Mucosa of descending colon (tissue), 3 donors: Measurements from ENCODE around the gene CDCA8. TPM values are rescaled to one million over a fixed set of nuclear protein-coding genes. Genes with fewer than 3 reads are reported as not detected.
A peak's percentile ranks its signal among the peaks of the same experiment; 100 is the strongest.

Source experiments
- ATAC-seq: fragments of 200-7000 bp; cut with Tn5 transposase; one replicate; pipeline ENCODE4 v1.9.1; 2020; ENCODE audit warnings: mild to moderate bottlenecking, moderate library complexity
- DNase-seq, 3 donors: peaks; one replicate each; pipeline ENCODE4 v3.0.0-alpha.2; 2020
- H3K36me3 ChIP-seq: fragments of 200-600 bp; one replicate; pipeline ENCODE4 v1.8.0; 2021; ENCODE audit warnings: low read depth, mild to moderate bottlenecking
- H3K4me1 ChIP-seq: fragments of 200-600 bp; one replicate; pipeline ENCODE4 v1.8.0; 2021; ENCODE audit warnings: low read depth, mild to moderate bottlenecking
- H3K4me3 ChIP-seq: fragments of 200-600 bp; one replicate; pipeline ENCODE4 v1.8.0; 2021; ENCODE audit warnings: mild to moderate bottlenecking
- H3K9me3 ChIP-seq: fragments of 200-600 bp; one replicate; pipeline ENCODE4 v1.8.0; 2021; ENCODE audit warnings: mild to moderate bottlenecking
- intact Hi-C, 2 donors: fragments of 100-400 bp; cut with DNase I in 1 of 2; cut with micrococcal nuclease in 1 of 2; formaldehyde crosslinking; loops; one replicate each; pipeline versions ENCODE4 v1.11.0 to v1.11.1; 2022; cut with DNase I, micrococcal nuclease
- total RNA-seq, 3 donors: library from RNA; stranded (reverse); fragmentation: NEBNext Ultra II Directional in 2 of 3; extraction: Animal tissue kit (Norgen Biotek cat#: 25700) in 2 of 3; gene quantifications; one replicate each; pipeline versions ENCODE4 v1.2.1 to v1.2.4, GENCODE V29; 2021 to 2023
- TF ChIP-seq, protein P1 (sequence below): fragments of 200-600 bp; IDR thresholded peaks from one replicate; pipeline ENCODE4 v1.8.0; 2022; ENCODE audit warnings: antibody characterized with exemption, mild to moderate bottlenecking
- donor health status: DM: no; HTN: no; CAD: no; lungs with moderate emphysema.
- donor health status: DM: no; HTN: no; CAD: no.
- donor health status: DM: no; HTN: yes; CAD: no.

Gene CDCA8
- total RNA-seq, 3 donors from 2014 or later = 3.8 to 16.8 (median 10.1) TPM

DNA sequence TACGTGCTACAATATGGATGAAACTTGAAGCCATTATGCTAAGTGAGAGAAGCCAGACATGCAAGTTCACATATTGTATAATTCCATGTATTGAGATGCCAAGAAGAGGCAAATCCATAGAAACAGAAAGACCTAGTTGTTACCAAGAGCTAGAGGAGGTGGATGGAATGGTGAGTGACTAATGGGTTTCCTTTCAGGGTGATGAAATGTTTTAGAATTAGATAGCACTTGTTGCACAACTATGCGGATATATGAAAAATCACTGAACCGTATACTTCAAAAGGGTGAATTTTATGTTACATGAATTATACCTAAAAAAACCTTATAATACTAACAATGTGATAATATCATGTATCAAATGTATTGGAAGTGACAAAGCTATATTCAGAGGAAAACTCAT lies 54.5 kb downstream of the CDCA8 start:
- Histone ChIP-seq H3K9me3 (no peaks in the 10 kb centered on the region), H3K4me3 (no peak overlapping the region), H3K4me1 (no peaks in the 10 kb centered on the region), H3K36me3 (no peaks in the 10 kb centered on the region)
- DNase-seq (no peak), ATAC-seq (no peak)
- intact Hi-C loops = no loop called here
- TF ChIP-seq, protein P1, sequence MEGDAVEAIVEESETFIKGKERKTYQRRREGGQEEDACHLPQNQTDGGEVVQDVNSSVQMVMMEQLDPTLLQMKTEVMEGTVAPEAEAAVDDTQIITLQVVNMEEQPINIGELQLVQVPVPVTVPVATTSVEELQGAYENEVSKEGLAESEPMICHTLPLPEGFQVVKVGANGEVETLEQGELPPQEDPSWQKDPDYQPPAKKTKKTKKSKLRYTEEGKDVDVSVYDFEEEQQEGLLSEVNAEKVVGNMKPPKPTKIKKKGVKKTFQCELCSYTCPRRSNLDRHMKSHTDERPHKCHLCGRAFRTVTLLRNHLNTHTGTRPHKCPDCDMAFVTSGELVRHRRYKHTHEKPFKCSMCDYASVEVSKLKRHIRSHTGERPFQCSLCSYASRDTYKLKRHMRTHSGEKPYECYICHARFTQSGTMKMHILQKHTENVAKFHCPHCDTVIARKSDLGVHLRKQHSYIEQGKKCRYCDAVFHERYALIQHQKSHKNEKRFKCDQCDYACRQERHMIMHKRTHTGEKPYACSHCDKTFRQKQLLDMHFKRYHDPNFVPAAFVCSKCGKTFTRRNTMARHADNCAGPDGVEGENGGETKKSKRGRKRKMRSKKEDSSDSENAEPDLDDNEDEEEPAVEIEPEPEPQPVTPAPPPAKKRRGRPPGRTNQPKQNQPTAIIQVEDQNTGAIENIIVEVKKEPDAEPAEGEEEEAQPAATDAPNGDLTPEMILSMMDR = no peak

DNA sequence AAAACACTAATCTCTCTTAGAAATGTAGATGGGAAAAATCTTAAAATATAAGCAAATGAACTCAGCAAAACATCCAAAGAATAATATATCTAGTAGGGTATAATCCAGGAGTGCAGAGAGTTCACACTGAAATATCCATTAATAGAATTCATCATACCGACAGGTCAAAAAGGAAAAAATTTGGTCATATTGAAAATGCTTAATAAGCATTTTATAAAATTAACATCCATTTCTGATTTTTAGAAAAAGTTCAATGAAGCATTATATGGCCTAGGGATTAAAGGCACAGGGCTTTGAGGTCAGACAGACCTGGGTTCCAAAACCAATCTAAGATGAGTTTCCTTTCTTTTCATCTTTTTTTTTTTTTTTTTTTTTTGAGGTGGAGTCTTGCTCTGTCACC lies 56.2 kb downstream of the CDCA8 start:
- ATAC-seq = no peak
- H3K4me3 ChIP-seq = no peak overlapping the region
- no peaks in the 10 kb centered on the region for H3K36me3 ChIP-seq
- H3K4me1 ChIP-seq = peaks cover 2% of the 10 kb centered on the region
- no peak for DNase-seq
- TF ChIP-seq, protein P1 = no peak
- intact Hi-C loops = no loop called here
- no peaks in the 10 kb centered on the region for H3K9me3 ChIP-seq

DNA sequence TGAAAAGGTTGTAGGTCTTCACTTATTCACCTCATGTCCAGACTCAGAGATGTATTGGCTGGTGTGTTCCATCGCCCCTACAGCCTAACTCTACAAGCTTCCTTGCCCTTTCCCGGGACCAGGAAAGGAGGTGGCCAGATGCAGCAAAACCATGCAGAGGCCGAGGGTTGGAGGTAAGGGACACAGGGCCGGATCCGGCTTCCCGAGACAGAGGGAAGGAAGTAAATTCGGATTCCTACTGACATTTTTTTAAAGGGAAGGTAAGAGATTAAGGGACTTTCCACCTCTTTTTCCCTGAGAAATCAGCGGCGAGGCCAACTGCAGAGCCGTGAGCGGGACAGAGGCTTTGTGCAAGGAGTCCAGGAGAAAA lies 59.9 kb downstream of the CDCA8 start:
- peak overlapping the region; percentile 22 for H3K4me3 ChIP-seq
- H3K36me3 ChIP-seq = no peaks in the 10 kb centered on the region
- H3K4me1 ChIP-seq = peaks cover 6% of the 10 kb centered on the region
- TF ChIP-seq, protein P1 = no peak
- intact Hi-C loops = no loop called here
- ATAC-seq (peak; percentile 32), DNase-seq (no peak)
- no peaks in the 10 kb centered on the region for H3K9me3 ChIP-seq

DNA sequence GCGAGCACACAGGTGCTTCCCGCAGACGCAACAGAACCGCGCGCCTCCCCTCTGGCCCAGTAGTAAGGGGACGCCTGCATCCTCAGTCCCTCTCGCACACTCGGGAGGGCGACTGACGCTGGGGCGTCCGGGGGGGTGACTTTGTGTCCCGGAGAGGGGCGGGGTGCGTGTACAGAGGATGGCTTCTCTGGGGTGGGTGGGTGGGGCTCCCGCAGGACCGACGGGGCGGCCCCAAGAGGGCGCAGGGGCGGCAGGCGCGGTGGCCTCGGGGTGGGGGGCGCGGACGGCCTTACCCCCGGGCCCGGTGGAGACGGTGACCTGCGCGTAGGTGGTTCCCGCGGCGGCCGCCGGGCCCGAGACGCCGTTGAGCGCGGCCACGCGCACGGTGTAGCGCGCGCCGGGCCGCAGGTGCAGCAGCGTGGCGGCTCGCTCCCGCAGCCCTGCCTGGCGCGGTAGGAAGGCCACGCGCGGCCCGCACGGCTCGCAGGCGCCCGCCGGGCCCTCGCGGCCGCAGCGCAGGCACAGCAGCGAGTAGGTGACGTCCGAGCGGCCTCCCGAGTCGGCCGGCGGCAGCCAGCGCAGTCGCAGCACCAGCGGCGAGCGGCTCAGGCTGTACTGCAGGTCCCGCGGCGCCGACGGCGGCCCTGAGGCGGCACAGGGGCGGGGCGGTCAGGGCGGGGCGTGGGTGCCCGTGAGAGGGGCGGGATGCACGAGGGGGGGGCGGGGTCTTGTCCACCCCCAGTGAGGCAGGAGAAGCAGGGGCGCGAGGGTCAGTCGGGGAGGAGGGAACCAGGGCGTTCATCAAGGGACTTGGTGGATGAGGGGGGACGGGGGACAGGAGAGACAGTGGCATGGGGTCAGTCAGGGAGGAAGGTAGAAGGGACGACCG lies 60.5 kb downstream of the CDCA8 start:
- TF ChIP-seq, protein P1 = no peak
- DNase-seq (peak; percentile 62 to 74 (median 62)), ATAC-seq (peak; percentile 76)
- intact Hi-C loops = no loop called here
- Histone ChIP-seq H3K36me3 (no peaks in the 10 kb centered on the region), H3K9me3 (no peaks in the 10 kb centered on the region), H3K4me3 (peak overlapping the region; percentile 22), H3K4me1 (peaks cover 6% of the 10 kb centered on the region)

DNA sequence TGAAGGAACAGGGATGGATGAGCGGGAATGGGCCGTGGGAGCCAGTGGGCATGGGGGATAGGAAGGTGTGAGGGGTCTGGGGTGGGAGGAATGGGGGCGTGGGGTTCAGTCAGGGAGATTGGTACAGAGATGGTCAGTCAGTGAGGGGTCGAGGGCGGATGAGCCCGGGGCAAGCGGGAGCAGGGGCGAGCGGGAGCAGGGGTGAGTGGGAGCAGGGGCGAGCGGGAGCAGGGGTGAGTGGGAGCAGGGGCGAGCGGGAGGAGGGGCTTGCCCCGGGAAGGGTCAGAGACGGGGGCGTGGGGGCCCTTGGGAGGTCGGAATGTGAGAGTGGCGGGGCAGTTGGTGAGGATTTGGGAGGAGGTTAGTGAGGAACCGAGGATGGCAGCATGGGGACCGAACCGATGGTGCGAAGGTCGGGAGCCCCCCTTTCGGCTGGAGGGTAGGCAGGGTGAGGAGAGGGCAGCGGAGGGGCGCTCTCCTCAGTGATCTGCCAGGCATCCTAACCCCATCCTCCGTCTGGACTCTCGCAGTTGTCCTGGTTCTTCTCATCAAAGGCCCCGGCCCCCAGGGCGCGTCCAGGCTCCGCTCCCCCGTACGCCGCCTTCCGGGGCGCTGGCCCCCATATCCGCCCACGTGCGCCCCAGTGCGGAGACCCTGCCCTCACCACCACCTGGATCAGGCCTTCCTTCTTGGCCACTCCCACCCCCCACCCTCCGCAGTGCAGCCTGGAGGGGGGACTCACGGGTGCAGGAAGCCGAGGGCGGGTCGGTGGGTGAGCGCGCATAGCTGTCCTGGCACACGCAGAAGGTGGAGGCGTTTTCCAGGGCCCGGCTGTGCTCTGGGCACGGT lies 61.4 kb downstream of the CDCA8 start:
- TF ChIP-seq, protein P1 = no peak
- ATAC-seq (no peak), DNase-seq (no peak)
- Histone ChIP-seq H3K36me3 (no peaks in the 10 kb centered on the region), H3K9me3 (no peaks in the 10 kb centered on the region), H3K4me3 (no peak overlapping the region), H3K4me1 (peaks cover 6% of the 10 kb centered on the region)
- intact Hi-C loops = no loop called here
